NCI-H345 treated with DMSO at 0.1 percent for 48 hours (cell line): ENCODE measurements around the gene SULT1E1.
A peak's percentile ranks its signal among the peaks of the same experiment; 100 is the strongest.
"Not testable (repeated sequence)": the region's sequence is repeated elsewhere in the genome, so short reads cannot be mapped to it uniquely, and the experiment has no call there.

Source experiments
- DNase-seq: peaks from one replicate; lab custom pipeline; 2025; ENCODE audit not compliant: unreplicated experiment; lab: John Stamatoyannopoulos, UW

Gene SULT1E1

DNA sequence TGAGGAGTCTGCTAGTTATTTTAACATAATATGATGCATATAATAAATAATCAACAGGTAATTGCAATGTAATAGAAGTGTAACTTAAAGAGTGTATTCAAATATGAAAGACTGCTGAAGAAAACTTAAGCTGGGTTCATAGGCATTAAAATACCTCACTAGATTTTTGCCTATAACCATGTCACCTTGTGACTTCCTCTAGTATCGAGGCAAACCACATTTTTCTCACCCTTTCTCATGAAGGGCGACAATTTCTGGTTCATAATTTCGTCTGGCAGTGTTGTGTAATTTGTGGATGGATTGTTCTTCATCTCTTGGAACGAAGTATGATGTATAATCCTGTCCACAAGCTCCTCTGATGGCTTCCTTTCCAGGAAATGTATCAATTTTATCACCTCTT lies 16.0 kb downstream of the SULT1E1 start:
- no peak for DNase-seq

DNA sequence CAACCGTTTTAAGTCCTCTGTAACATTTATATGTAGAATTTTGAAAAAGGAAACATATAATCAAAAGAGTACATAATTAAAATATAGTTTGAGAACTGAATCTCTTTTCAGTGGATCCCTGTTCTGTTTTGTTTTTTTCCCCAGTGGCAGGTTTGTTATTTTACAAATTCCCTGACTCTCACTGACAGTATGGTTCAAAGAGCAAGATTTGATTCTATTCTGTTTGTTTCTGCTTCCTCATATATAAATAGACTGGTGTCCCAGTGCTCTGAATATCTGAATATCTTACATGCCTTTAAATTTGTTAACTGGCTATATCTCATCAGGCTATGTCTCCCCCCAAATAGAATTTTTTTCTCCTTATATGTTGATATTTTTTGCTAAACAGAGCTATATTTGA lies 16.6 kb downstream of the SULT1E1 start:
- no peak for DNase-seq

DNA sequence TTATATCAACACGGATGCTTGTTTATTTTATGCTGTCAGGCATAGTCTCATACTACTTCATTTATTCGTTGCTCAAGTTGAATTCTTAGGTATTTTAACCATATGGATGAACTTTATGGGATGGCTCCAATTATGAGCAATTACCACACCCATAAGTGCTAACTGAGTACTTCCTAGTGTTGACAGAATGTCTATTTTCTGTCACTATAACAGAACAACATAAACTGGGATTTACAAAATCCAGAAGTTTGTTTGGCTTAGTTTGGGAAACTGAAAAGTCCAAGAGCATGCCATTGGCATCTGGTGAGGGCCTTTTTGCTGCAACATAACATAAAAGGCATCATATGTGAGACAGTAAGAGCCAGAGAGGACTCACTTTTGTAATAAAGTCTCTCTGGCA lies 21.0 kb downstream of the SULT1E1 start:
- DNase-seq: no peak

GRCh38 chr4:69836287-69836686 lies 23.7 kb downstream of the SULT1E1 start:
- no peak for DNase-seq

DNA sequence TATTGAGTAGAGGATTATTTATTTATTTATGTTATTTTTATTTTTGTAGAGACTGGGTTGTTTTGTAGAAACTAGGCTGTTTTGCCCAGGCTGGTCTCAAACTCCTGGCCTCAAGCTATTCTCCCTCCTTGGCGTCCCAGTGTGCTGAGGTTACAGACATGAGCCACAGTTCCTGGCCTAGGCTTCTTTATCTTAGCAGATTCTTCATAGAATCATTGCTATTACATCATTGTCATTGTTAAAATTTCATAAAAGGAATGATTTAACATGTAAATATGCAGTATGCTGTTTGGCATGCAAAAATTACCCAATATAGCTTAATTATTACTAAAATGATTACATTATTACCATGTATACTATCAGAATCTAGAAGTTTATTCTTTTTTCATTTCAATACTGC lies 24.2 kb downstream of the SULT1E1 start:
- DNase-seq: no peak

- no peak for DNase-seq
Measured at GRCh38 chr4:69833251-69833650, 26.7 kb downstream of the SULT1E1 start.

DNA sequence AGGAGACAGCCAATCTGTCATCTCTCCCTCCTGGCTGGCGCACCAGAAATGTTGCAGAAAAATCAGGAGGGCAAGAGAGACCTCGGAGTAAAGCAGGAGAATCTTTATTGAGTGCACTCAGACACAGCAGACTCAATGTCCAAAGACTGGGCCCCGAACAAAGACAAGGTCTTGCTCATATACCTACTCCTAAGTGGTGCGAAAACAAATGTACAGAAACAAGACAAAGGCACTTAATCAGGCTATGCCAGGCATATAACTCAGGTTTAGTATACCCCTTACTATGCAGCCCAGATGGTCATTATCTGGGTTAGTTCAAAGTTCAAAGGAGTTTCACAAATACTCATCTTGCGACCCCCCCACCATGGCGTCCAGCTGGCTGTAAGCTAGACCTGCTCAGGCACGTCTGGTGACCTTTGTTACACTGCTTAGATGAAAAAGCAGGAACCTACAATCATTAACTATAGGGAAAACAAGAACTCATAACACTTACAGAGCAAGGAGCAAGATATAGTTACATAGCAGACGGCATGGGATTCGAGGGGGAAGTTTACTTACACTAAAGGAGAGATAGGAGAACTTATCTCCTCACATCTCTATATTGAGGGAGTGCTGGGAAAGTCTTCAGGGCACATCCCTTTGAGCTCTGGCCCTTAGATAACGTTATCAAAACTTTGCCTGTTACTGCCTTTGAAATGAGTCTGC lies 27.5 kb downstream of the SULT1E1 start:
- no peak for DNase-seq

GRCh38 chr4:69831646-69832325 lies 28.2 kb downstream of the SULT1E1 start:
- no peak for DNase-seq

DNA sequence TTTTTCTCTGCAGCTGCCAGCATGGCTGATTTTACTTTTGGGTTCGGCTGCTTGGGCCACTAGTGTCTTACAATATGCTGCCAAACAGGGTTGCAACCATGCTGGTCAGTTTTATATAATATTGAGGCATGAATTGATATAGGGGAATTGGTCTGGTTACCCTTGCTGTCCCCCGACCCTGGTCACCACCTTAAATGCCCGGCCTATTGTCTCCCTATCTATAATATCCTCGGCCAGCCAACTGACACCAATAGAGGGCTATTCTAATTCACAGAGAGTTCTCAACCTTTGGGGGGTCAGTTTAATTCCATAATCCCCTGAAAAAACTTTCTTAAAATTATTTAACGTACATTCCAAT lies 28.7 kb downstream of the SULT1E1 start:
- DNase-seq: no peak

GRCh38 chr4:69830560-69831269 lies 29.2 kb downstream of the SULT1E1 start:
- peak; percentile 42 for DNase-seq

DNA sequence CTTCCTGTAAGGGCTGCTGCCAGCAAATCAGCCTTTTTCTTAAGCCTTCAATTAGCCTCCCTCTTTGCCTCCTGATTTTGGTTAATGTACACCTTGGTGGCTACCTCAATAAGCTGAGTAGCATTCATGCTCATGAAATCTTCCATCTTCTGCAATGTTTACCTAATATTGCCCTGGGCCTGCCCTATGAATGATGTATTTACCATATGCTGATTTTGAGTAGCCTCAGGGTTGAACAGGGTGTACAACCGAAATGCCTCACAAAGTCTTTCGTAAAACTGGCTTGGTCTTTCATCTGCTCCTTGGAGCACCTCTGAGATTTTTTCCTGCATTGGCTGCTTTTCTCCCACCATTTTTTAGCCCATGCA lies 29.8 kb downstream of the SULT1E1 start:
- no peak for DNase-seq

DNA sequence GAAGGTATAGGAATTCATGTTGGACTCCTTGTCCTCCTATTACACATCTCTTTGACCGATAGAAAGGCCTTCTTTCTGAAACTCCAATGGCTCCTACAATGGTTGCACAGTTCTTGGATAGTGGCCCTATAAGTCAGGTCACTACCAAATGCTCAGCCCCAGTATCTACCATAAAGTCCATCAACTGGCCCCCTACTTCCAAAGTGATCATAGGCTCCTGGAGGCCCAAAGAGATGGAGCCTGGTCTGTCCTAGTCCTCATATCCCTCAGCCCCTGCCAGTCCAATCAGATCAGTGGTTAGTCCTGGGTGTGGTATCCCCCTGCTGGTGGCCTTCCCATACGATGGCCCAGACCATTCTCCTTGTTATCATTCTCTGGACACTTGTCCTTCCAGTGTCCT lies 30.3 kb downstream of the SULT1E1 start:
- DNase-seq: no peak

DNA sequence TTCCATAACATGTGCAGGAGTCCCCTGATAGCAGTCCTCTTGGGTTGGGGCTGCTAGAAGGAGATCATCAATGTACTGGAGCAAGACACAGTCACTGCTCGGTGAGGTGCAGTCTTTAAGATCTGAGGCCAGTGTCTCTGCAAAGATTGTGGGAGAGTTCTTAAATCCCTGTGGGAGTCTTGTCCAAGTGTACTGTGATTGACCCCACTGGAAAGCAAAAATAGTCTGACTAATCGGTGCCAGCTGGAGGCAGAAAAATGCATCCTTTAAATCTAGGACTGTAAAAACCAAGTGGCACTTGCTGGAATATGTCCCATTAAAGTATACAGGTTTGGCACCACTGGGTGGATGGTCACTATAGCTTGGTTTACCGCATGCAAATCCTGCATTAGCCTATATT lies 31.1 kb downstream of the SULT1E1 start:
- no peak for DNase-seq

DNA sequence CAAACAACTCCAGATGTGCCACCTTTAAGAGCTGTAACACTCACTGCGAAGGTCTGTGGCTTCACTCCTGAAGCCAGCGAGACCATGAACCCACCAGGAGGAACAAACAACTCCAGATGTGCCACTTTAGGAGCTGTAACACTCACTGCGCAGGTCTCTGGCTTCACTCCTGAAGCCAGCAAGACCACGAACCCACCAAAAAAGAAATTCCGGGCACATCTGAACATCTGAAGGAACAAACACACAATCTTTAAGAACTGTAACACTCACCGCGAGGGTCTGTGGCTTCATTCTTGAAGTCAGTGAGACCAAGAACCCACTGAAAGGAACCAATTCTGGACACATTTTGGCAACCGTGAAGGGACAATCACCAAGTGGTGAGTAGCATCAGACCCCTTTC lies 34.9 kb downstream of the SULT1E1 start:
- not testable (repeated sequence) for DNase-seq

GRCh38 chr4:69823481-69824186 lies 36.3 kb downstream of the SULT1E1 start:
- DNase-seq: peak; percentile 46

- DNase-seq: no peak
Measured at GRCh38 chr4:69823048-69823447, 36.9 kb downstream of the SULT1E1 start.

- DNase-seq: no peak
Measured at GRCh38 chr4:69822198-69822597, 37.7 kb downstream of the SULT1E1 start.

DNA sequence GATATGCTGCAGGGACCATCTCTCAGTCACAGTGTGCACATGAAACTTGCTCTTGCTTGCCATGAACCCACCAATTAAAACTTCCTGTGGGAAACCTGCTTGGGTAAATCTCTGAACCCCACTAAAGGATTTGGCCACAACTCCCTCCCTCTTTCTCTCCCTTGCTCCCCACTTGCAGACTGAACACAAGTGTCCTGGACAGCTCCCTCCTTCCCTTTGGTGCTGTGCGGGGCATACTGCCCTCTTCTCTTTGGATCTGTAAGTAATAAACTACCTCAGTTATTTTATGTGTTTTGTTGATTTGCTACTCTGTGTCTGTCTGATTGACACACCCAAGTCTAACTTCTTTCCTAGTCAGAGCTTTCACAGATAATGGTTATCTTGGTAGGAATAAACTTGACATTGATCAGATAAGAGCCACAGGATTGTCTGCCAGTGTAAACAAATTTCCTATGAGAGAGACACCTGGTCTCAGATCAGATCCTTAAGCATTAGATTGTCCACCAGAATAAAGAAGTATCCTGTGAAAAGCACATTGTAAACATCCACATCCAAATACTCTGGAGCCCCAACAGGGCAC lies 41.8 kb downstream of the SULT1E1 start:
- no peak for DNase-seq

GRCh38 chr4:69816236-69816635 lies 43.7 kb downstream of the SULT1E1 start:
- DNase-seq: no peak

DNA sequence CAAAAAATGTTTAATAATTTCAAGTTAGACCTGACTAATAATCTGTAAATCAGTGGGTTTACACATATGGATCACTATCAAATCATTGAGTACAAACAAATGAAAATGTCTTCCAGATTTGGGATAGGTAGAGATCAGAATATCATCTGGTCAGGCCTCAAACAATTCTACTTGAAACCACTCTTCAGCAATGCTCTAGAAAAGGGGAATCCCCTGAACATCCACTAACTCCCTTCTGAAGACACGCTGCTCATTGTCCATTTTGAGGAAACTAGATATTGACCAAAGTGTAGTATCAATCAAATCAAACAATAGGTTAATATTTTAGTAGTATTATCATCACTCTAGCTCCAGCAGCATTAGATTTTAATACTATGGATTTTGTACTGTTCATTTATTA lies 46.3 kb downstream of the SULT1E1 start:
- DNase-seq: no peak

DNA sequence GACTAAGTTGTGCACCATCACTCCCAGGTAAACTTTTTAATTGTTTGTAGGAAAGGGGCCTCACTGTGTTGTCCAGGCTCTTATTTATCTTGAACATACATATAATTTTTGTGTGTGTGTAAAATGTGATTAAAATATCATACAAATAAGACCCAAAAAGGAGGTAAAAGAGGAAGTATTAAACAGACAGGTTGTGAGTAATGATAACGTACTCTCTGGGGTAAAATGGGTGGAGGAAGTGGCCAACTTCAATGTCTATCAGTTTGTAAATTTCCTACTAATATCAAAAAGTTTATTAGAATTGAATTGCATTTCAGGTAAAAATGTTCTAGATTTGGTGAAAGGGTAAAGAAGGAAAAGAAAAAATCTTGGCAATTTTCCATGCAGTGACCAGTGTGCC lies 48.8 kb downstream of the SULT1E1 start:
- no peak for DNase-seq
